K562 (cell line): Measurements from ENCODE around the gene VDAC1. TPM values are rescaled to one million over a fixed set of nuclear protein-coding genes. Genes with fewer than 3 reads are reported as not detected.

Source experiments
- ATAC-seq: fragments of 200-7000 bp; cut with Tn5 transposase; 3 replicates; pipeline ENCODE4 v1.9.1; 2020; ENCODE audit warnings: moderate library complexity
- BruUV-seq: library from RNA; stranded (reverse); fragments of 400-500 nt; replicated peaks from 2 replicates; lab custom pipeline; 2021; lab: Mats Ljungman, UMichigan
- CTCF ChIA-PET: fragments of 300-600 bp; formaldehyde crosslinking; extraction: SDS; loops from one replicate; lab custom pipeline; 2021; ENCODE audit warnings: low intra/inter-chr PET ratio; lab: Yijun Ruan, JAX
- POLR2A ChIA-PET: fragments of 300-600, 350-650 bp; sonication (Branson Sonifier 250); formaldehyde crosslinking; extraction: SDS; loops from one replicate; lab custom pipeline; 2021; ENCODE audit warnings: antibody characterized with exemption, inconsistent platforms; lab: Yijun Ruan, JAX
- DNase-seq, 4 experiments: peaks; one replicate each; pipeline versions ENCODE4 v3.0.0 to v3.0.0-alpha.2; 2011 to 2018; ENCODE audit warnings: low spot score in 3 of 4, mixed read lengths in 3 of 4; ENCODE audit errors: extremely low read depth in 1 of 4
- FAIRE-seq: peaks from 2 replicates; lab custom pipeline; 2011; peaks lifted over from hg19 to GRCh38; lab: Jason Lieb, UNC
- H2AFZ ChIP-seq: 2 replicates; pipeline ENCODE4 v1.6.0; 2011; ENCODE audit warnings: low read depth, low read length, control low read depth, inconsistent platforms
- H3K27ac ChIP-seq: fragments of 200-600 bp; 3 replicates; pipeline ENCODE4 v1.8.0; 2011; ENCODE audit warnings: low read depth, mild to moderate bottlenecking, control low read depth, inconsistent platforms, low read length, moderate library complexity, mixed read lengths; ENCODE audit errors: extremely low read depth
- H3K27me3 ChIP-seq, 2 experiments: fragments of 300-600 bp in 1 of 2; 2 replicates in 1 of 2; 3 replicates in 1 of 2; pipeline versions ENCODE4 v1.6.0 to v1.8.0; 2011; ENCODE audit warnings: inconsistent platforms in 2 of 2, low read length in 2 of 2, mild to moderate bottlenecking in 1 of 2, mixed read lengths in 1 of 2, moderate library complexity in 1 of 2; ENCODE audit not compliant: control insufficient read depth in 2 of 2, insufficient read depth in 2 of 2
- H3K36me3 ChIP-seq: fragments of 300-600 bp; 3 replicates; pipeline ENCODE4 v1.8.0; 2011; ENCODE audit warnings: mild to moderate bottlenecking, low read length, inconsistent platforms; ENCODE audit not compliant: control insufficient read depth, insufficient read depth
- H3K4me1 ChIP-seq, 2 experiments: fragments of 200-600 bp in 1 of 2; replicated peaks in 1 of 2; 2 replicates in 1 of 2; 3 replicates in 1 of 2; pipeline versions ENCODE4 v1.5.1 to v1.8.0; 2011; ENCODE audit warnings: inconsistent platforms in 2 of 2, low read length in 2 of 2, mild to moderate bottlenecking in 1 of 2, mixed read lengths in 1 of 2, moderate library complexity in 1 of 2; ENCODE audit not compliant: control insufficient read depth in 2 of 2, insufficient read depth in 2 of 2
- H3K4me2 ChIP-seq: 2 replicates; pipeline ENCODE4 v1.6.1; 2011; ENCODE audit warnings: low read length, control low read depth, inconsistent platforms, mixed read lengths; ENCODE audit not compliant: insufficient read depth
- H3K4me3 ChIP-seq: fragments of 200-600 bp; sonication (generic), shearing (Covaris generic); 2 replicates; pipeline ENCODE4 v1.5.1; 2016; ENCODE audit warnings: control low read depth, inconsistent platforms
- H3K79me2 ChIP-seq: fragments of 200-600 bp; 3 replicates; pipeline ENCODE4 v1.8.0; 2011; ENCODE audit warnings: low read length, inconsistent platforms; ENCODE audit not compliant: control insufficient read depth, insufficient read depth
- H3K9ac ChIP-seq, 2 experiments: 2 replicates each; pipeline versions ENCODE4 v1.6.0 to v1.6.1; 2011; ENCODE audit warnings: low read depth in 2 of 2, low read length in 2 of 2, control low read depth in 1 of 2, inconsistent platforms in 1 of 2, mild to moderate bottlenecking in 1 of 2, mixed read lengths in 1 of 2; ENCODE audit not compliant: insufficient read depth in 1 of 2
- H3K9me1 ChIP-seq: one replicate; pipeline ENCODE4 v1.6.0; 2011; ENCODE audit warnings: inconsistent platforms, mild to moderate bottlenecking, low read length, moderate library complexity; ENCODE audit not compliant: control insufficient read depth, insufficient read depth
- H3K9me3 ChIP-seq: replicated peaks from 2 replicates; pipeline ENCODE4 v1.5.1; 2011; ENCODE audit warnings: low read depth, low read length, inconsistent platforms; ENCODE audit not compliant: control insufficient read depth, insufficient read depth
- H4K20me1 ChIP-seq: replicated peaks from 2 replicates; pipeline ENCODE4 v1.6.1; 2011; ENCODE audit warnings: low read length, inconsistent platforms, mixed read lengths; ENCODE audit not compliant: control insufficient read depth, insufficient read depth
- C11orf30 ChIP-seq: fragments of 450-650 bp; IDR thresholded peaks from 2 replicates; pipeline ENCODE4 v1.6.1; 2016; ENCODE audit warnings: low read depth, mild to moderate bottlenecking
- E2F8 ChIP-seq: fragments of 450-650 bp; IDR thresholded peaks from 2 replicates; pipeline ENCODE4 v1.7.1; 2018; ENCODE audit warnings: mild to moderate bottlenecking, low read depth; ENCODE audit not compliant: partially characterized antibody
- NFE2 ChIP-seq: IDR thresholded peaks from 2 replicates; pipeline ENCODE4 v1.6.1; 2014; ENCODE audit warnings: antibody characterized with exemption, low read depth
- POLR2A ChIP-seq: fragments of 450-650 bp; conservative IDR thresholded peaks from 2 replicates; pipeline ENCODE4 v1.6.1; 2016
- TRIM28 ChIP-seq: fragments of 450-650 bp; IDR thresholded peaks from 2 replicates; pipeline ENCODE4 v1.6.1; 2017
- ZEB2 ChIP-seq: fragments of 450-650 bp; IDR thresholded peaks from 2 replicates; pipeline ENCODE4 v1.6.1; 2016
- ZNF316 ChIP-seq: fragments of 450-650 bp; IDR thresholded peaks from 2 replicates; pipeline ENCODE4 v1.6.1; 2016
- ZNF589 ChIP-seq: fragments of 200-800 bp; sonication (Bioruptor generic); IDR thresholded peaks from 2 replicates; pipeline ENCODE4 v1.6.1; 2016; ENCODE audit warnings: low read depth, missing genetic modification characterization, missing compliant biosample characterization
- WGBS: fragments of 100-300 bp; shearing (Covaris generic); methylation state at CpG from one replicate; pipeline ENCODE4 v1.1.6; 2016; ENCODE audit warnings: low coverage, mixed read lengths; ENCODE audit not compliant: insufficient coverage; ENCODE audit errors: missing lambda C conversion rate; 5-methylcytosine and 5-hydroxymethylcytosine counted together
- in situ Hi-C: fragments of 300-500 bp; cut with MboI; formaldehyde crosslinking; loops from 4 replicates; pipeline ENCODE4 v1.15.0; 2018; ENCODE audit warnings: inconsistent platforms, mixed read lengths
- intact Hi-C: fragments of 100-400 bp; cut with micrococcal nuclease; formaldehyde crosslinking; loops from 2 replicates; pipeline ENCODE4 v1.14.2; 2022
- polyA plus RNA-seq, 8 experiments: library from polyadenylated mRNA; depleted of rRNA in 4 of 8; stranded (reverse) in 5 of 8; unstranded in 3 of 8; fragments of >200 nt; fragmentation: Nextera tagmentation in 2 of 8; fragmentation: Illumina TruSeq in 1 of 8; extraction: Ambion mirVana in 2 of 8; extraction: Trizol in 1 of 8; gene quantifications; 2 replicates each; pipeline versions ENCODE4 v1.2.1 to v1.2.3, GENCODE V29; 2011 to 2014; ENCODE audit warnings: inconsistent platforms in 1 of 8, missing spikeins in 1 of 8
- total RNA-seq, 7 experiments: library from RNA; depleted of rRNA in 6 of 7; stranded (reverse); fragments of >200 nt in 6 of 7; fragmentation: Illumina TruSeq in 2 of 7; extraction: Trizol in 2 of 7; gene quantifications; 2 replicates each; pipeline versions ENCODE4 v1.2.1 to v1.2.3, GENCODE V29; 2011 to 2021; ENCODE audit warnings: low replicate concordance in 1 of 7

VDAC1 gene
- total and polyA plus RNA-seq, 9 of the 15 experiments (the other 6 are each of a cell fraction or from before 2014, with no cell fraction given): 168 to 366 (median 293) TPM

GRCh38 chr5:133970325-133970909 lies 34.4 kb downstream of the VDAC1 start:
- BruUV-seq: no TSS peak
- H3K79me2 ChIP-seq: peaks cover 33% of the 10 kb centered on the region
- POLR2A ChIA-PET: interaction anchor here (0.7 to 1.6 kb wide), 5 partner anchors 11 to 102 kb away, joined by 3 to 5 read pairs (median 4); no protein-coding TSS in a partner anchor
- ATAC-seq (no peak), FAIRE-seq (no peak), DNase-seq (peak in 1 of 4 experiments; percentile 17)
- H4K20me1 ChIP-seq: no peaks in the 10 kb centered on the region; the same call in 1 of the 2 replicates
- peaks cover 40% of the 10 kb centered on the region for H3K36me3 ChIP-seq
- no peaks in the 10 kb centered on the region for H3K9me3 ChIP-seq
- 73% methylated on average over 2 of the region's 2 CpGs for WGBS
- no peaks in the 10 kb centered on the region for H3K27me3 ChIP-seq
- no peak overlapping the region for H3K4me2 ChIP-seq
- no peaks in the 10 kb centered on the region for H3K9me1 ChIP-seq
- peak overlapping the region; percentile 48; the same call in 2 of the 3 replicates for H3K27ac ChIP-seq
- H3K9ac ChIP-seq: no peak overlapping the region
- no peak overlapping the region for H3K4me3 ChIP-seq
- intact Hi-C loops (no loop called here), in situ Hi-C loops (no loop called here)
- no peak for TF ChIP-seq ZEB2
- TF ChIP-seq ZNF589 (CRISPR knock-in tag): no peak
- no peak for TF ChIP-seq TRIM28
- TF ChIP-seq NFE2: peak; percentile 53
- TF ChIP-seq POLR2A: 0 out of 2 replicates have a peak, but pooled peaks have one; percentile 35
- 0 out of 2 replicates have a peak, but pooled peaks have one; percentile 34 for TF ChIP-seq C11orf30
- no peak for TF ChIP-seq E2F8
- peak; percentile 44 for TF ChIP-seq ZNF316
- CTCF ChIA-PET: no interaction called here
- H2AFZ ChIP-seq: no peak overlapping the region
- peaks cover 7 to 8% of the 10 kb centered on the region in 2 experiments for H3K4me1 ChIP-seq
